Peyer's patch (tissue), 4 donors: Measurements from ENCODE around the gene HHATL.

Source experiments
- CTCF ChIP-seq, 6 experiments: fragments of 450-650 bp in 4 of 6; fragments of 200-600 bp in 2 of 6; sonication (generic) in 1 of 6; IDR thresholded peaks; one replicate each; pipeline ENCODE4 v1.5.1; 2017 to 2019; ENCODE audit warnings: antibody characterized with exemption in 6 of 6, mild to moderate bottlenecking in 3 of 6, moderate library complexity in 1 of 6
- POLR2A ChIP-seq, 2 donors: fragments of 450-650 bp; IDR thresholded peaks; one replicate each; pipeline ENCODE4 v1.5.1; 2017; ENCODE audit warnings: antibody characterized with exemption in 2 of 2, mild to moderate bottlenecking in 2 of 2, moderate library complexity in 2 of 2

GRCh38 chr3:42701371-42702065 lies 1.1 kb downstream of the HHATL start:
- TF ChIP-seq CTCF (IDR thresholded peaks at IDR 0.05) (no peak), POLR2A (IDR thresholded peaks at IDR 0.05) (no peak)
